Activated CD4-positive, alpha-beta T cell treated with anti-CD3 and anti-CD28 coated beads for 36 hours (primary cell): ENCODE data around the gene KRT6A. TPM values are rescaled to one million over a fixed set of nuclear protein-coding genes. Genes with fewer than 3 reads are reported as not detected.

Source experiments
- ATAC-seq: fragments of 200-7000 bp; cut with Tn5 transposase; one replicate; pipeline ENCODE4 v1.10.0; 2021; ENCODE audit warnings: mild to moderate bottlenecking, moderate library complexity
- CTCF ChIA-PET: fragments of 350-600 bp; sonication (Branson Sonifier 250); formaldehyde crosslinking; loops from one replicate; lab custom pipeline; 2021; ENCODE audit warnings: antibody characterized with exemption; lab: Charles Lee
- POLR2A ChIA-PET: fragments of 350-600 bp; sonication (Branson Sonifier 250); formaldehyde crosslinking; loops from one replicate; lab custom pipeline; 2021; ENCODE audit warnings: antibody characterized with exemption, inconsistent platforms; lab: Charles Lee
- DNase-seq: peaks from one replicate; pipeline ENCODE4 v3.0.0-alpha.2; 2020
- H3K27ac Mint-ChIP-seq: one replicate; pipeline ENCODE4 v1.8.0; 2021; ENCODE audit warnings: mixed read lengths
- H3K27me3 Mint-ChIP-seq: one replicate; pipeline ENCODE4 v1.8.0; 2021; ENCODE audit warnings: mixed read lengths
- H3K36me3 Mint-ChIP-seq: one replicate; pipeline ENCODE4 v1.8.0; 2021; ENCODE audit warnings: low read depth, mixed read lengths
- H3K4me1 Mint-ChIP-seq: one replicate; pipeline ENCODE4 v1.8.0; 2021; ENCODE audit warnings: mixed read lengths
- H3K4me3 Mint-ChIP-seq: one replicate; pipeline ENCODE4 v1.8.0; 2021; ENCODE audit warnings: mild to moderate bottlenecking, moderate library complexity, mixed read lengths
- H3K9me3 Mint-ChIP-seq: one replicate; pipeline ENCODE4 v1.8.0; 2021; ENCODE audit warnings: low read depth, mixed read lengths
- intact Hi-C, 2 experiments: fragments of 100-400 bp; cut with DNase I in 1 of 2; cut with micrococcal nuclease in 1 of 2; formaldehyde crosslinking; loops; one replicate each; pipeline versions ENCODE4 v1.14.2 to v1.15.1; 2022 to 2024; cut with DNase I, micrococcal nuclease
- total RNA-seq, 2 experiments: library from RNA; stranded (reverse); gene quantifications; one replicate each; pipeline ENCODE4 v1.2.3, GENCODE V29; 2021

The KRT6A gene
- not detected for total RNA-seq

DNA sequence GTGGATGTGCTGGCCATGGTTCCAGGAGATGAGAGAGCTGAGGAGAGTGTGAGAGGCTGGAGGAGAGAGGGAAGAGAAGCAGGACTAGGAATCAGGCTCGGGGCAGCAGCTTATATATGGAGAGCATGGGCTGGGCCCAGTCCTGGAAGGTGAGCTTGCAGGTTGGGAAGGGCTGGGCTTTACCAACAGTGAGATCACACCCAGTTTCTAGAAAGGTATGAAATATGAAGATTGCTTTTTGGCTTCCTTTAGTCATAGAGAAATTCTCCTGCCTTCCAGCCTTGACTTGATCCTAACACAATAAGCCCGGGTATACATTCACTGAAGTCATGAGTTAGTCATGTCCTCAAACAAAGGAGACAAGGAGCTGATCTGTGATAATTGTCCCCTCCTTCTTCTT lies at the start of gene KRT6A:
TSS of gene KRT6A (minus strand) at position 86 of the 400 bp plus-strand sequence. CDS start at position 17, 69 bp downstream.
- intact Hi-C loops: no loop called here
- Mint-ChIP-seq H3K27me3 (peaks cover 6% of the 10 kb centered on the region), H3K4me1 (no peaks in the 10 kb centered on the region), H3K9me3 (no peaks in the 10 kb centered on the region), H3K36me3 (no peaks in the 10 kb centered on the region), H3K4me3 (no peak within 1 kb of the TSS), H3K27ac (no peak within 1 kb of the TSS)
- no peak for ATAC-seq
- CTCF ChIA-PET: interaction anchor here (1.2 kb wide), 1 partner anchor 15 kb away, joined by 4 read pairs; no protein-coding TSS in a partner anchor
- no peak for DNase-seq
- POLR2A ChIA-PET: no interaction called here

DNA sequence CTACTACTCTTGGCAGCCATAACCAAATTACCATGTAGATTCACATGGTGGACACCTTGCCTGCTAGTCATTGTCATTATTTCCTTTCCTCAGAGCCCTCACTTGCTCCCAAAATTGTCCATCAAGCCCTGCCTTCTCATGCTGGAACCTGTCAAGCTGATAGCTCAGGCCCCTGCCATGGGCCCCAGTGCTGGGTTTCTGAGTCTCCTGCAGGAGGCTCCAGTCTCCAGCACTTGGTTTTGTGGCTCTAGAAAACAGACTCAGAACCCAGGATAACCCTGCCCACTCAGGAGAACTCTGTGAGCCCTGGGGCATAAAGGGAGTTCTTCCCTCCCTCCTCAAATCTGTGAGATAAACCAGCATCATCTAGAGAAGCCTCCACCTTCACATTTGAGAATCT lies 49.1 kb upstream of the KRT6A start:
- ChIA-PET CTCF (no interaction called here), POLR2A (no interaction called here)
- H3K27ac Mint-ChIP-seq: no peak overlapping the region

DNA sequence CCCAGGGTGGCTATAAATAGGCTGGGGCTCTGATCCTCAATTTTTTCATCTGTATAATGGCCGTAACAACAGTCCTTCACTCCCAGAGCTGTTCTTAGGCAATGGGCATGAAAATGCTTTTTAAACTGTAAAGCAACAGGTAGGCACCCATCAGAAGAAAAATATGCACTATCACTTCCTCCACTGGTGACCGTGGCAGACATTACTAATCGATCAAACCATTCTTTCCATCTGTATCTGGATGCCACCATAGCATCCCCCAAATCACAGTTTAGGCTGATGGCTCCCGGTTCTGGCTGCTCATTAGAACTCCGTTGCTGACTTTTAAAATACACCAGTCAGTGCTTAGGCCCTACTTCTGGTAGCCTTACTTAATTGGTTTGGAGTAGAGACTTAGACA lies 48.7 kb upstream of the KRT6A start:
- POLR2A ChIA-PET: no interaction called here
- ATAC-seq: no peak
- CTCF ChIA-PET: no interaction called here
- no peaks in the 10 kb centered on the region for H3K27me3 Mint-ChIP-seq
- no peak for DNase-seq
- no peaks in the 10 kb centered on the region for H3K9me3 Mint-ChIP-seq
- no peak overlapping the region for H3K4me3 Mint-ChIP-seq
- intact Hi-C loops: no loop called here
- peaks cover 3% of the 10 kb centered on the region for H3K4me1 Mint-ChIP-seq
- no peaks in the 10 kb centered on the region for H3K36me3 Mint-ChIP-seq
- no peak overlapping the region for H3K27ac Mint-ChIP-seq

More for the DNA sequence above, 49.1 kb upstream of the KRT6A start:
- Mint-ChIP-seq H3K36me3 (no peaks in the 10 kb centered on the region), H3K4me1 (peaks cover 3% of the 10 kb centered on the region), H3K27me3 (no peaks in the 10 kb centered on the region), H3K9me3 (no peaks in the 10 kb centered on the region), H3K4me3 (no peak overlapping the region)
- intact Hi-C loops: no loop called here
- ATAC-seq: no peak
- no peak for DNase-seq

DNA sequence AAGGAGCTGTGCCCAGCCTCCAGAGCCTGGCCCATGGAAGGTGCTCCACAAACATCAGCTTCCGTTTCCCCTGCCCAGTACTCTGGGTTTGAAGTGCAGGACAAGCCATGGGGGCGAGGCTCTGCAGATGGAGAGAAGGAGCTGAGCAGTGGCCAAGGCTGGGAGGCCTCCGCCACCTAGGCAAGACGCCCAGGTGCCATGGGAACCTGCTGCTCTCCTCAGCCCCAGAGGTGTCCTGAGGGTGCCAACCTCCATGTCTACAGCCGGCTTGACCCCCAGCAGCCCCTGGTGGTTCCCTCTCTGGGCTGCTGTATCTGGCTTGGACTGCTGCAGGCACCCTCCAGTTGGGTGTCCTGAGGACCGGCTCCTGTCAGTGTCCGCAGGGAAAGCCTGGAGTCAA lies 47.5 kb upstream of the KRT6A start:
- H3K4me3 Mint-ChIP-seq: no peak overlapping the region
- DNase-seq (no peak), ATAC-seq (no peak)
- intact Hi-C loops: no loop called here
- no peaks in the 10 kb centered on the region for H3K27me3 Mint-ChIP-seq
- CTCF ChIA-PET: no interaction called here
- H3K27ac Mint-ChIP-seq: no peak overlapping the region
- no peaks in the 10 kb centered on the region for H3K9me3 Mint-ChIP-seq
- peaks cover 3% of the 10 kb centered on the region for H3K4me1 Mint-ChIP-seq
- POLR2A ChIA-PET: no interaction called here
- H3K36me3 Mint-ChIP-seq: no peaks in the 10 kb centered on the region

DNA sequence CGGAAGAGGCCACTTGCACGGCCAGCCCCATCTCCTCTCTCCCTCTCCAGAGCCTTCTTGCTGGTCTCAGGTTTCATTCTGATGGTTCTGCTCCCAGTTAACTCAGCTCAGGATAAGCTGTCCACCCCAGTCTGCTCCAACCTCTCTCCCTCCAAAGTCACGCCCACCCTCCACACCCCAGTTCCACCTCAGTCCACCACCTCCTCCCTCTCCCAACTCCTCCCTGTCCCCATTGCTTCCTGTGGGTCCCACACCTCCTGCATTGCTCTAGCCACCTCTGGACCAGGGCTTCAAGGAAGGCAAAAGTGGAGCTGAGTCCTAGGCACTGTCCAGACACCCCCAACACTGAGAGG lies 46.7 kb upstream of the KRT6A start:
- ATAC-seq (no peak), DNase-seq (no peak)
- H3K4me1 Mint-ChIP-seq: peaks cover 3% of the 10 kb centered on the region
- no peaks in the 10 kb centered on the region for H3K27me3 Mint-ChIP-seq
- intact Hi-C loops: no loop called here
- H3K36me3 Mint-ChIP-seq: no peaks in the 10 kb centered on the region
- ChIA-PET POLR2A (no interaction called here), CTCF (interaction anchor here (0.9 kb wide), 1 partner anchor 32 kb away, joined by 3 read pairs; no protein-coding TSS in a partner anchor)
- no peak overlapping the region for H3K27ac Mint-ChIP-seq
- no peaks in the 10 kb centered on the region for H3K9me3 Mint-ChIP-seq
- no peak overlapping the region for H3K4me3 Mint-ChIP-seq

DNA sequence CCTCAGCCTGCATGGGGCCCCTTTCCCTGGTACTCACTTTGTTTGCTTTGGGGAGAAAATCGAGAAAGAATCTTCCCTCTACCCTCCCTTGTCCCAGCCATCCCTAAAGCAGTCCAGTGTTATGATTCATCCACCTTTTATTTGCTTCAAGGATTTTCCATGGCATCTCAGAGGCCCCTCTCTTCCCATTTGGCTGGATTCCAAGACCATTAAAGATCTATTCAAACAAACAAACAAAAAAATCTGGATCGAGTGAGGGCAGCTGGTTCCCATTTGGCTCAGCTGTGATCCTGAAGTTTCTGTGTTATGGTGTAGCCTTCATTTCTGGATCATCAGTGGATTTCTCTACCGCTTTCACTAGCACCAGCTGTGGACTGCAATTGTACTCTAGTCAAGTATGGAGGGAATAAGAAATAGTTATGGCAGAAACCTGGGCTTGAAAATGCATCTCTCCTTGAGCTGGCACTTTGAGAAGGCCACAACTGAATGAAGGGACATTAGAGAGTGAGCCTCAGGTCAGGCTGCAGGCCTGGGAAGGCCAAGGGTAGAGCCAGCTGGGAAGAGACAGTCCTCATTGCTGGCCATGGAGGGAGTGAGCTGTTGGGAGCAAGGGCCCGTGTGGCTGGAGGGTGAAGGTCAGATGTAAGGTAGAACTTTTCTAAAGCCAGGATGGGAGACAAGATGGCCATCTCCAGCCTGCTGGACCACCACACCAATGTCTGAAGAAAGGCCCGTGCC lies 46.2 kb upstream of the KRT6A start:
- H3K27ac Mint-ChIP-seq: no peak overlapping the region
- ATAC-seq: no peak
- intact Hi-C loops: no loop called here
- no peaks in the 10 kb centered on the region for H3K36me3 Mint-ChIP-seq
- POLR2A ChIA-PET: no interaction called here
- H3K9me3 Mint-ChIP-seq: no peaks in the 10 kb centered on the region
- H3K4me1 Mint-ChIP-seq: peaks cover 3% of the 10 kb centered on the region
- no peak for DNase-seq
- H3K27me3 Mint-ChIP-seq: no peaks in the 10 kb centered on the region
- CTCF ChIA-PET: interaction anchor here (0.9 kb wide), 1 partner anchor 33 kb away, joined by 3 read pairs; no protein-coding TSS in a partner anchor
- H3K4me3 Mint-ChIP-seq: no peak overlapping the region

DNA sequence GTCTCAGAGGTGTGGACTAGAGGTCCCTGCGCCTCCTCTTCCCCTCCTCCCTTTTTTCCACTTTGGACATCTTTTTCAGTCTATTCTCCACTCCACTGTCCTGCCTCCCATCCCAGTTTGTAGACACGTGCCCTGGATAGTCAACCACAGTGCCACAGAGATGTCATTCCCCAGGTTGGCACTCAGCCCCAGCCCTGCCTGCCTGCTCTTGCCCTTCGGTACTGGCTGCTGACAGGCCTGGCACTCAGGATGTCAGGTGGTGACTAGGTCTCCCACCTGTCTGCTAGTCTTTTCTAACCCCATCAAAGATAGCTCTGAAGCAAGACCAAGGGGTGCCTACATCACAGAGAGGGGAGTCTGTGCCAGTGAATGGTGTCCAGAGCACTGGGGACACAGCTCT lies 44.0 kb upstream of the KRT6A start:
- Mint-ChIP-seq H3K36me3 (no peaks in the 10 kb centered on the region), H3K4me3 (no peak overlapping the region), H3K9me3 (no peaks in the 10 kb centered on the region), H3K27ac (no peak overlapping the region), H3K27me3 (no peaks in the 10 kb centered on the region), H3K4me1 (no peaks in the 10 kb centered on the region)
- ChIA-PET POLR2A (interaction anchor here (0.6 kb wide), 1 partner anchor 444 kb away, joined by 3 read pairs; no protein-coding TSS in a partner anchor), CTCF (interaction anchor here (0.6 kb wide), 1 partner anchor 325 kb away, joined by 3 read pairs; no protein-coding TSS in a partner anchor)
- intact Hi-C loops: no loop called here
- no peak for ATAC-seq
- DNase-seq: no peak

DNA sequence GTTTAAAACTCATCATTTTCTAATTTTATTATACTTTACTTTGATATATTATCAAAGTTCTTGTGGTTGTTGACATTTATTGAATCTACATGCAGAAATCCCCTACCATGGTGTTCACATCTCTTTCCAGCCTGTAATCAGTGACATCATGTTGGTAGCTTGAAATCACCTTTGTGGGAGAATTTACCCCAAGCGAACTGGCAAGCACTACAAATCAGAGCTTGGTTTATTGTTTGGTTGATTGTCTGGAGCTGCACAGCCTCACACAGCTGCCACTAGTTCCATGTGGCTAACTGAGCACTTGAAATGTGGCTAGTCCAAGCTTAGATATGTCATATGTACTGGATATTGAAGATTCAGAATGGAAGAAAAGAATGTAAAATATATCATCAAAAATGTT lies 42.5 kb upstream of the KRT6A start:
- no peak overlapping the region for H3K4me3 Mint-ChIP-seq
- DNase-seq (no peak), ATAC-seq (no peak)
- H3K36me3 Mint-ChIP-seq: no peaks in the 10 kb centered on the region
- CTCF ChIA-PET: interaction anchor here (0.7 kb wide), 1 partner anchor 381 kb away, joined by 3 read pairs; no protein-coding TSS in a partner anchor
- no peak overlapping the region for H3K27ac Mint-ChIP-seq
- H3K9me3 Mint-ChIP-seq: no peaks in the 10 kb centered on the region
- no peaks in the 10 kb centered on the region for H3K27me3 Mint-ChIP-seq
- intact Hi-C loops: no loop called here
- H3K4me1 Mint-ChIP-seq: no peaks in the 10 kb centered on the region
- POLR2A ChIA-PET: no interaction called here

DNA sequence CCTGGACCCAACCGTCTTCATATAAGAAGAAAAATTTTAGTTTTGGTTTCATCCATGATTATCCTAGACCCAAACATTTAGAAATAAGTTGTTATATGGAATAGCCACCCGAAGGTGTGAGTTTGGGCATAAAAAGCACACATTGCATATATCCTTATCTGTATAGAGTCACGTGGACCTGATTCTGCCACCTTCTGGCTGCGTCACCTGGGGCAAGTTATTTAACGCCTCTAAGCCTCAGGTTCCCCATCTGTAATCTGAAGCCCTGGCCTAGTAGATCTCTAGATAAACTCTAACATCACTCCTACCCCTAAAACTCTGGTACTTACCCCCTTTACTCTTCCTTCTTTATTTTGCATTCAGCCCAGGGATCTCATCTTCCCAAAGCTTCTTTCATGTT lies 41.4 kb upstream of the KRT6A start:
- no peak overlapping the region for H3K4me3 Mint-ChIP-seq
- no peaks in the 10 kb centered on the region for H3K4me1 Mint-ChIP-seq
- intact Hi-C loops: no loop called here
- H3K36me3 Mint-ChIP-seq: no peaks in the 10 kb centered on the region
- DNase-seq (no peak), ATAC-seq (no peak)
- H3K9me3 Mint-ChIP-seq: no peaks in the 10 kb centered on the region
- CTCF ChIA-PET: interaction anchor here (0.8 kb wide), 1 partner anchor 201 kb away, joined by 3 read pairs; no protein-coding TSS in a partner anchor
- H3K27me3 Mint-ChIP-seq: no peaks in the 10 kb centered on the region
- POLR2A ChIA-PET: no interaction called here
- H3K27ac Mint-ChIP-seq: no peak overlapping the region

DNA sequence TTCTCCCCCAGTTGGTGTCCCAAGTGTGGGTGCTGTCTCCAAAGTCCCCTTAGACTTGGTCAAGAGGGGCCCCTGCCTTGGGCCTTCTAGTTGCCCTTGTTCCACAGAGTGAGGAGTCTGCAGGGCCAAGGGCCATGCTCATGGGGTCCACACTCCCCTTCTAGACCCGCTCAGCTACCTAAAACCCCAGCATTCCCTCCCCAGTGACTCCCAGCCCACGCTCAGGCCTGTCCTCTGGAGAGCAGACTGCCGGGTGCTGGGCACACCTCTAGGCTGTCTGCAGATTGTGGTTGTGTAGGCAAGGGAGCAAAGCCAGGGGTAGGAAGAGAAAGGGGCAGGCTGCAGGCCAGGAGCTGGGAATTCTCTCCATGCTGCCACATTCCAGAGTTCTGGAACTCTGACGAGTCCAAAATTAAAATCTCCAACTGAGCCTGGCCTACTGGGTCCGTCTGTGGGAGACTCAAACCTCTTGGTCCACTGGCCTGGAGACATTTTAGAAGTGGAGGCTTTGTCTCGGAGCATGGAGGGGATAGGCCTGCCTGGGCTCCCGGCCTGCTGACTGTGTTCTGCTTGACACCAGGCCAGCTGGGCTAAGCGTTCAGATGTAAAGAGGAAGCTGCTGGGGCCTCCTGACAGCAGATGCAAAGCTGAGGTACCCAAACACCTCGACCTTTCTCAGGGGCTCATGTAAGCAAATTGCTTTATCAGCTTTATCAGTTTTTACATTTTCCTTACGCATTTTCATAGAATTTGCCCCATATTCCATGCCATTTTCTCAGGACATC lies 40.8 kb upstream of the KRT6A start:
- Mint-ChIP-seq H3K9me3 (no peaks in the 10 kb centered on the region), H3K4me3 (no peak overlapping the region), H3K27me3 (no peaks in the 10 kb centered on the region), H3K27ac (no peak overlapping the region), H3K36me3 (no peaks in the 10 kb centered on the region), H3K4me1 (no peaks in the 10 kb centered on the region)
- POLR2A ChIA-PET: no interaction called here
- CTCF ChIA-PET: interaction anchor here (0.7 to 0.8 kb wide), 2 partner anchors 120 to 201 kb away, joined by 3 read pairs; no protein-coding TSS in a partner anchor
- intact Hi-C loops: no loop called here
- DNase-seq (no peak), ATAC-seq (no peak)

DNA sequence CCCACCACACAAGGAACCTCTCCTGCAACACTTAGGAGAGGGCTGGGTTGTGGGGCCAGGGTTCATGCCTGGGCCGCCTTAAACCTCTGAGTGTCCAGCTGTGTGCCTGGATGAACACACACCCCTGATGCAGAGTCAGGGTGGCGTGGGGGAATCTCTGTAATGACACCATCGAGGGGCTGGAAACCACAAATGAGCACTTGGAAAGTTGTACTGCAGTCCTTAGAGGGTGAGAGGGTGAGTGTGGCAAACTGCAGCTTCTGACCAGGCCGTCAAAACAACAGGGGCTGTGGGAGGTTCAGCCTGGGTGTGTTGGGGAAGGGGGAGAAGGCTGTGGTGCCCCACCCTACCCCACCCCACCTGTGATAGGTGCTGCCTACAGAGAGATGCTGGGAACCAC lies 39.6 kb upstream of the KRT6A start:
- H3K27ac Mint-ChIP-seq: no peak overlapping the region
- no peaks in the 10 kb centered on the region for H3K4me1 Mint-ChIP-seq
- no peaks in the 10 kb centered on the region for H3K27me3 Mint-ChIP-seq
- ChIA-PET CTCF (interaction anchor here (0.6 kb wide), 1 partner anchor 470 kb away, joined by 3 read pairs; no protein-coding TSS in a partner anchor), POLR2A (no interaction called here)
- H3K9me3 Mint-ChIP-seq: no peaks in the 10 kb centered on the region
- DNase-seq: no peak
- ATAC-seq: no peak
- H3K36me3 Mint-ChIP-seq: no peaks in the 10 kb centered on the region
- intact Hi-C loops: no loop called here
- no peak overlapping the region for H3K4me3 Mint-ChIP-seq
